CD4-positive, alpha-beta T cell (primary cell): ENCODE results near the gene MYL5. TPM values are rescaled to one million over a fixed set of nuclear protein-coding genes. Genes with fewer than 3 reads are reported as not detected.

Experiments used
- ATAC-seq: fragments of 200-7000 bp; cut with Tn5 transposase; one replicate; pipeline ENCODE4 v1.10.0; 2022; ENCODE audit warnings: mild to moderate bottlenecking; ENCODE audit not compliant: poor library complexity
- CTCF ChIA-PET: fragments of 350-600 bp; sonication (Branson Sonifier 250); formaldehyde crosslinking; loops from one replicate; lab custom pipeline; 2021; ENCODE audit warnings: antibody characterized with exemption, inconsistent platforms; lab: Charles Lee
- POLR2A ChIA-PET: fragments of 350-600 bp; sonication (Branson Sonifier 250); formaldehyde crosslinking; loops from one replicate; lab custom pipeline; 2021; ENCODE audit warnings: antibody characterized with exemption, inconsistent platforms; lab: Charles Lee
- DNase-seq, 14 experiments: peaks; one replicate each; pipeline ENCODE4 v3.0.0-alpha.2; 2013 to 2020; ENCODE audit warnings: mixed read lengths in 2 of 14
- H3K27ac ChIP-seq, 2 donors: one replicate each; pipeline versions ENCODE4 v1.5.1 to v1.7.0; 2013; ENCODE audit warnings: low read length in 2 of 2, low read depth in 1 of 2, mild to moderate bottlenecking in 1 of 2
- H3K27me3 ChIP-seq, 2 experiments: 1 replicate in 1 of 2; 2 replicates in 1 of 2; pipeline versions ENCODE4 v1.6.1 to v1.7.0; 2013; ENCODE audit warnings: low read length in 2 of 2, control low read depth in 1 of 2, mild to moderate bottlenecking in 1 of 2, moderate library complexity in 1 of 2; ENCODE audit not compliant: insufficient read depth in 2 of 2, control insufficient read depth in 1 of 2
- H3K36me3 ChIP-seq: one replicate; pipeline ENCODE4 v1.6.1; 2013; ENCODE audit warnings: low read length, control low read depth; ENCODE audit not compliant: insufficient read depth
- H3K4me1 ChIP-seq: one replicate; pipeline ENCODE4 v1.6.1; 2013; ENCODE audit warnings: low read length, control low read depth; ENCODE audit not compliant: insufficient read depth
- H3K4me3 ChIP-seq: one replicate; pipeline ENCODE4 v1.5.1; 2013; ENCODE audit warnings: mild to moderate bottlenecking, low read length, moderate library complexity
- H3K9me3 ChIP-seq, 2 experiments: 1 replicate in 1 of 2; 2 replicates in 1 of 2; pipeline versions ENCODE4 v1.6.1 to v1.7.0; 2013; ENCODE audit warnings: low read length in 2 of 2, mild to moderate bottlenecking in 2 of 2, control low read depth in 1 of 2, moderate library complexity in 1 of 2; ENCODE audit not compliant: control insufficient read depth in 1 of 2, insufficient read depth in 1 of 2
- H3K27ac Mint-ChIP-seq: one replicate; pipeline ENCODE4 v1.8.0; 2020; ENCODE audit warnings: mixed read lengths
- H3K27me3 Mint-ChIP-seq: one replicate; pipeline ENCODE4 v1.8.0; 2021; ENCODE audit warnings: mixed read lengths
- H3K36me3 Mint-ChIP-seq: one replicate; pipeline ENCODE4 v1.8.0; 2021; ENCODE audit warnings: low read depth, mixed read lengths
- H3K4me1 Mint-ChIP-seq: one replicate; pipeline ENCODE4 v1.8.0; 2021; ENCODE audit warnings: low read depth, mixed read lengths
- H3K4me3 Mint-ChIP-seq: one replicate; pipeline ENCODE4 v1.8.0; 2020; ENCODE audit warnings: mild to moderate bottlenecking, mixed read lengths
- H3K9me3 Mint-ChIP-seq: one replicate; pipeline ENCODE4 v1.8.0; 2020; ENCODE audit warnings: mixed read lengths
- CTCF ChIP-seq: fragments of 200-600 bp; IDR thresholded peaks from one replicate; pipeline ENCODE4 v1.8.0; 2022; ENCODE audit warnings: antibody characterized with exemption, mild to moderate bottlenecking
- intact Hi-C, 2 experiments: fragments of 100-400 bp; cut with DNase I in 1 of 2; cut with micrococcal nuclease in 1 of 2; formaldehyde crosslinking; loops; one replicate each; pipeline versions ENCODE4 v1.15.1 to v1.9.0; 2023 to 2025; cut with DNase I, micrococcal nuclease
- total RNA-seq, 174 experiments: library from RNA in 2 of 174; stranded (reverse) in 2 of 174; gene quantifications; one replicate each; pipeline ENCODE4 v1.2.3 and lab custom pipeline; 2021 to 2026

MYL5 gene
- total RNA-seq, 2 experiments from 2014 or later, result 25.3 to 29.2 TPM

GRCh38 chr4:703336-704197 is 29.2 kb downstream of the MYL5 start:
- no peak for TF ChIP-seq CTCF
- no peaks in the 10 kb centered on the region for H3K9me3 Mint-ChIP-seq
- no peak overlapping the region for H3K27ac ChIP-seq
- intact Hi-C loops, result loop anchor here (2.0 kb wide), 2 partner anchors 29 to 79 kb away; partner anchors contain the start of genes ATP5ME (in 1 of the 2) and MYL5 (in 1 of the 2)
- H3K4me3 Mint-ChIP-seq, result no peak overlapping the region
- ATAC-seq (no peak), DNase-seq (peak in 1 of 14 experiments; percentile 16)
- H3K9me3 ChIP-seq, result no peaks in the 10 kb centered on the region
- H3K27me3 ChIP-seq, result no peaks in the 10 kb centered on the region
- H3K36me3 Mint-ChIP-seq, result no peaks in the 10 kb centered on the region
- peaks cover 4% of the 10 kb centered on the region for H3K36me3 ChIP-seq
- no peaks in the 10 kb centered on the region for H3K27me3 Mint-ChIP-seq
- H3K4me3 ChIP-seq, result no peak overlapping the region
- H3K27ac Mint-ChIP-seq, result no peak overlapping the region
- H3K4me1 ChIP-seq, result peaks cover 47% of the 10 kb centered on the region
- ChIA-PET CTCF (no interaction called here), POLR2A (no interaction called here)
- H3K4me1 Mint-ChIP-seq, result peaks cover 10% of the 10 kb centered on the region

DNA sequence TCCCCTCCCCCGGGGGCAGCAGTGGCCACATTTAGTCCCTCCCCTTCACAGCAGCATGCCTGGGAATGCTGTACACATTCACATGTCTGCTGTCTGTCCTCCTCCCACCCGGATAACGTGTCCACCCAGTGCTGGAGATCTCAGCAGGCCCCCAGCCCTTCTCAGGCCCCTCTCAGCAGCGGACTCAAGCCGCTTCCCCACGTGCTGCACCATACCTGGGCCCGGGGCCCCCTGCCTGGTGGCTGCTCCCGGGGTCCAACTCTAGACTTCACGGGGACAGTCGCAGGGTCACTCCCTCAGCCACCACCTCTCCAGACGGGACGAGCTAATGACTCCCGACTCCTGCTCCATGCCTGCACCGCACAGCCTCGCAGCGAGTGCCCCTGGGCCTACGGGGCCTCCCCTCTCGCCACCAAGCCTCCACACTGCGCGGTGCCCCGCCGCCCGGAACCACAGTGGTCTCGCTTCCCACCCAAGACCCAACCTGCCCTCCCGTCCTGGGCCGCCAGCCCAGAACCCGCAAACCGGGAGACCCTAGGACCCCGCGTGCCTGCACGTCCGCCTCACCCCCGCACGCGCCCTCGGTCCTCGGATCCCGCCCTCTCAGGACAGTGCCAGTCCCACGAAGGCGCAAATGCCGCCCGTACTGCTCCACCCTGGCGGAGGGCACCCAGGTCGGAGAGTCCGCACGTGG is 30.0 kb downstream of the MYL5 start:
- DNase-seq, result peak in 1 of 14 experiments; percentile 49
- no peak overlapping the region for H3K27ac Mint-ChIP-seq
- intact Hi-C loops, result loop anchor here (2.0 kb wide), 2 partner anchors 30 to 78 kb away; partner anchors contain the start of genes ATP5ME (in 1 of the 2) and MYL5 (in 1 of the 2)
- Histone ChIP-seq H3K4me1 (peaks cover 42% of the 10 kb centered on the region), H3K27me3 (no peaks in the 10 kb centered on the region), H3K27ac (no peak overlapping the region), H3K9me3 (no peaks in the 10 kb centered on the region), H3K4me3 (no peak overlapping the region), H3K36me3 (peaks cover 6% of the 10 kb centered on the region)
- CTCF ChIA-PET, result no interaction called here
- peak overlapping the region; percentile 34 for H3K4me3 Mint-ChIP-seq
- no peaks in the 10 kb centered on the region for H3K9me3 Mint-ChIP-seq
- no peak for ATAC-seq
- POLR2A ChIA-PET, result no interaction called here
- no peaks in the 10 kb centered on the region for H3K36me3 Mint-ChIP-seq
- H3K27me3 Mint-ChIP-seq, result no peaks in the 10 kb centered on the region
- H3K4me1 Mint-ChIP-seq, result peaks cover 17% of the 10 kb centered on the region
- TF ChIP-seq CTCF, result no peak

- Mint-ChIP-seq H3K36me3 (no peaks in the 10 kb centered on the region), H3K4me3 (peak overlapping the region; percentile 90), H3K9me3 (no peaks in the 10 kb centered on the region), H3K27ac (no peak overlapping the region), H3K4me1 (peaks cover 19% of the 10 kb centered on the region), H3K27me3 (no peaks in the 10 kb centered on the region)
- Histone ChIP-seq H3K36me3 (peaks cover 6% of the 10 kb centered on the region), H3K4me1 (peaks cover 36% of the 10 kb centered on the region), H3K9me3 (no peaks in the 10 kb centered on the region), H3K27me3 (no peaks in the 10 kb centered on the region), H3K4me3 (peak overlapping the region; percentile 77), H3K27ac (peak overlapping the region in 1 of 2 donors; percentile 68)
- no peak for TF ChIP-seq CTCF
- ChIA-PET POLR2A (no interaction called here), CTCF (no interaction called here)
- intact Hi-C loops, result loop anchor here (1.0 to 2.0 kb wide), 4 partner anchors 30 to 268 kb away; partner anchors contain the start of genes ATP5ME (in 2 of the 2), MYL5 (in 2 of the 2) and DGKQ (in 1 of the 2)
- DNase-seq (no peak), ATAC-seq (no peak)
Observed at GRCh38 chr4:704971-705277, 30.6 kb downstream of the MYL5 start.
